GM12891 (cell line): ENCODE results near the gene PELI2.

Experiments used
- PAX5 ChIP-seq: IDR thresholded peaks from 2 replicates; pipeline ENCODE4 v1.6.1; 2011; ENCODE audit warnings: low read length, moderate library complexity, mild to moderate bottlenecking; ENCODE audit not compliant: insufficient read depth, severe bottlenecking
- POLR2A ChIP-seq: IDR thresholded peaks from 2 replicates; pipeline ENCODE4 v1.6.1; 2011; ENCODE audit warnings: low read depth, low read length, control low read depth
- POLR2AphosphoS5 ChIP-seq: IDR thresholded peaks from 2 replicates; pipeline ENCODE4 v1.6.1; 2011; ENCODE audit warnings: low read depth, low read length, control low read depth
- TAF1 ChIP-seq: IDR thresholded peaks from 2 replicates; pipeline ENCODE4 v1.6.1; 2011; ENCODE audit warnings: low read depth, low read length, control low read depth

GRCh38 chr14:56300495-56300894 lies 182.3 kb downstream of the PELI2 start:
- TF ChIP-seq POLR2AphosphoS5 (no peak), POLR2A (no peak), TAF1 (no peak), PAX5 (no peak)
